Nephron (organoid): Measurements from ENCODE around the gene AIG1.

ENCODE experiments used
- H3K27ac Mint-ChIP-seq, 3 experiments: 2 replicates each; pipeline ENCODE4 v1.8.0; 2020; ENCODE audit warnings: mixed read lengths in 3 of 3, mild to moderate bottlenecking in 2 of 3, moderate library complexity in 1 of 3
- H3K27me3 Mint-ChIP-seq: 2 replicates; pipeline ENCODE4 v1.8.0; 2021; ENCODE audit warnings: low read depth, mild to moderate bottlenecking, moderate library complexity, mixed read lengths
- H3K36me3 Mint-ChIP-seq: 2 replicates; pipeline ENCODE4 v1.8.0; 2020; ENCODE audit warnings: low read depth, mixed read lengths
- H3K4me1 Mint-ChIP-seq: 2 replicates; pipeline ENCODE4 v1.8.0; 2020; ENCODE audit warnings: mixed read lengths
- H3K4me3 Mint-ChIP-seq, 3 experiments: 2 replicates each; pipeline ENCODE4 v1.8.0; 2020; ENCODE audit warnings: mild to moderate bottlenecking in 3 of 3, mixed read lengths in 3 of 3, moderate library complexity in 2 of 3
- H3K9me3 Mint-ChIP-seq: 2 replicates; pipeline ENCODE4 v1.8.0; 2020; ENCODE audit warnings: mixed read lengths
- CTCF ChIP-seq, 3 experiments: fragments of 200-600 bp; sonication (generic); IDR thresholded peaks; one replicate each; pipeline ENCODE4 v1.5.0; 2021; ENCODE audit warnings: antibody characterized with exemption in 3 of 3; ENCODE audit not compliant: unreplicated experiment in 3 of 3

Gene AIG1

GRCh38 chr6:143052282-143052681 lies 8.4 kb upstream of the AIG1 start:
- Mint-ChIP-seq H3K36me3 (no peaks in the 10 kb centered on the region), H3K9me3 (peaks cover 5% of the 10 kb centered on the region), H3K27ac (no peak overlapping the region), H3K27me3 (no peaks in the 10 kb centered on the region), H3K4me1 (no peaks in the 10 kb centered on the region), H3K4me3 (no peak overlapping the region)
- no peak for TF ChIP-seq CTCF (IDR thresholded peaks at IDR 0.05; ENCODE audit: unreplicated experiment in 3 of 3)

GRCh38 chr6:143053856-143054255 lies 6.8 kb upstream of the AIG1 start:
- no peaks in the 10 kb centered on the region for H3K36me3 Mint-ChIP-seq
- no peak overlapping the region for H3K4me3 Mint-ChIP-seq
- no peak overlapping the region for H3K27ac Mint-ChIP-seq
- H3K4me1 Mint-ChIP-seq, result no peaks in the 10 kb centered on the region
- TF ChIP-seq CTCF (IDR thresholded peaks at IDR 0.05; ENCODE audit: unreplicated experiment in 3 of 3), result no peak
- no peaks in the 10 kb centered on the region for H3K27me3 Mint-ChIP-seq
- no peaks in the 10 kb centered on the region for H3K9me3 Mint-ChIP-seq

- H3K36me3 Mint-ChIP-seq, result no peaks in the 10 kb centered on the region
- no peaks in the 10 kb centered on the region for H3K9me3 Mint-ChIP-seq
- H3K27me3 Mint-ChIP-seq, result no peaks in the 10 kb centered on the region
- H3K27ac Mint-ChIP-seq, result no peak overlapping the region
- no peak for TF ChIP-seq CTCF (IDR thresholded peaks at IDR 0.05; ENCODE audit: unreplicated experiment in 3 of 3)
- H3K4me3 Mint-ChIP-seq, result no peak overlapping the region
- H3K4me1 Mint-ChIP-seq, result no peaks in the 10 kb centered on the region
These were observed 6.4 kb upstream of the AIG1 start for GRCh38 chr6:143054329-143054728.

- no peak for TF ChIP-seq CTCF (IDR thresholded peaks at IDR 0.05; ENCODE audit: unreplicated experiment in 3 of 3)
- peaks cover 8% of the 10 kb centered on the region for H3K4me1 Mint-ChIP-seq
- no peaks in the 10 kb centered on the region for H3K9me3 Mint-ChIP-seq
- no peaks in the 10 kb centered on the region for H3K27me3 Mint-ChIP-seq
- no peak overlapping the region for H3K4me3 Mint-ChIP-seq
- no peak overlapping the region for H3K27ac Mint-ChIP-seq
- H3K36me3 Mint-ChIP-seq, result no peaks in the 10 kb centered on the region
These were observed 5.5 kb upstream of the AIG1 start for GRCh38 chr6:143055213-143055612.

GRCh38 chr6:143055891-143056290 lies 4.8 kb upstream of the AIG1 start:
- H3K27me3 Mint-ChIP-seq, result no peaks in the 10 kb centered on the region
- TF ChIP-seq CTCF (IDR thresholded peaks at IDR 0.05; ENCODE audit: unreplicated experiment in 3 of 3), result no peak
- no peak overlapping the region for H3K4me3 Mint-ChIP-seq
- no peaks in the 10 kb centered on the region for H3K36me3 Mint-ChIP-seq
- no peaks in the 10 kb centered on the region for H3K9me3 Mint-ChIP-seq
- H3K27ac Mint-ChIP-seq, result no peak overlapping the region
- peaks cover 8% of the 10 kb centered on the region for H3K4me1 Mint-ChIP-seq

- Mint-ChIP-seq H3K9me3 (no peaks in the 10 kb centered on the region), H3K36me3 (no peaks in the 10 kb centered on the region), H3K4me1 (peaks cover 28% of the 10 kb centered on the region), H3K4me3 (peak overlapping the region; percentile 63 to 76 (median 71)), H3K27ac (no peak overlapping the region), H3K27me3 (no peaks in the 10 kb centered on the region)
- TF ChIP-seq CTCF (IDR thresholded peaks at IDR 0.05; ENCODE audit: unreplicated experiment in 3 of 3), result no peak
These were observed 1.7 kb upstream of the AIG1 start for GRCh38 chr6:143058987-143059386.
